ENCODE measurements around the gene FARP2.

DNA sequence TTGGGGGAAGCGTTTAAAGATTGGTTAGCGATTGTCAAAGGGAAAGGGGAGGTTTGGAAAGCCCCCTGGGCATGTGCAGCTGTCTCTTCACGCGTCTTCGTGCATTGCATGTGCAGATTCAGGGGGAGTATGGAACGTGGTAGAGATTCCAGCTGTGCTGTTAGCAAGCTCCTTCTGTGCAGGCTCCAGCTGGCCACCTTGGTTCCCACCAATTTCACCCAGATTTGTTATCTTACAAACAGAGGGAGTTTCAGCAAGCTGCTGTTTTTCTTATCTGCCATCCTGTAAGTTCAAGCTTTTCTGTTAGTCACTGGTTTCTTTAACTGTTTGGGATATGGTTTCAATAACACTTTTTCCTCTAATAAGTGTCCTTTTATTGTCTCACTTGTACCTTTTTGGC lies 30.4 kb downstream of the FARP2 start:
- no peak for TF ChIP-seq EP300 (IDR thresholded peaks at IDR 0.05; ENCODE audit: low read depth)
- no peak for TF ChIP-seq POLR2A (IDR thresholded peaks at IDR 0.05)
- TF ChIP-seq, protein P1, sequence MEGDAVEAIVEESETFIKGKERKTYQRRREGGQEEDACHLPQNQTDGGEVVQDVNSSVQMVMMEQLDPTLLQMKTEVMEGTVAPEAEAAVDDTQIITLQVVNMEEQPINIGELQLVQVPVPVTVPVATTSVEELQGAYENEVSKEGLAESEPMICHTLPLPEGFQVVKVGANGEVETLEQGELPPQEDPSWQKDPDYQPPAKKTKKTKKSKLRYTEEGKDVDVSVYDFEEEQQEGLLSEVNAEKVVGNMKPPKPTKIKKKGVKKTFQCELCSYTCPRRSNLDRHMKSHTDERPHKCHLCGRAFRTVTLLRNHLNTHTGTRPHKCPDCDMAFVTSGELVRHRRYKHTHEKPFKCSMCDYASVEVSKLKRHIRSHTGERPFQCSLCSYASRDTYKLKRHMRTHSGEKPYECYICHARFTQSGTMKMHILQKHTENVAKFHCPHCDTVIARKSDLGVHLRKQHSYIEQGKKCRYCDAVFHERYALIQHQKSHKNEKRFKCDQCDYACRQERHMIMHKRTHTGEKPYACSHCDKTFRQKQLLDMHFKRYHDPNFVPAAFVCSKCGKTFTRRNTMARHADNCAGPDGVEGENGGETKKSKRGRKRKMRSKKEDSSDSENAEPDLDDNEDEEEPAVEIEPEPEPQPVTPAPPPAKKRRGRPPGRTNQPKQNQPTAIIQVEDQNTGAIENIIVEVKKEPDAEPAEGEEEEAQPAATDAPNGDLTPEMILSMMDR (IDR thresholded peaks at IDR 0.05), result no peak
